ENCODE results near the gene NEK5.
A peak's percentile ranks its signal among the peaks of the same experiment; 100 is the strongest.

Gene NEK5

GRCh38 chr13:52128714-52129700, at the start of gene NEK5 (continued):
- no peak for TF ChIP-seq ZBTB10 (tag by site-specific recombination; IDR thresholded peaks at IDR 0.05)
- TF ChIP-seq ZXDB (tag by site-specific recombination; IDR thresholded peaks at IDR 0.05), result peak; percentile 76
- no peak for TF ChIP-seq ZNF26 (tag by site-specific recombination; IDR thresholded peaks at IDR 0.05)
- TF ChIP-seq ZNF114 (tag by site-specific recombination; IDR thresholded peaks at IDR 0.05), result no peak
- no peak for TF ChIP-seq ZNF785 (tag by site-specific recombination; IDR thresholded peaks at IDR 0.05)
- no peak for TF ChIP-seq ZNF174 (tag by site-specific recombination; IDR thresholded peaks at IDR 0.05)
- TF ChIP-seq ZNF76 (tag by site-specific recombination; IDR thresholded peaks at IDR 0.05; ENCODE audit: borderline replicate concordance, low read depth), result 0 out of 2 replicates have a peak, but pooled peaks have one; percentile 11
- TF ChIP-seq ZFP69B (tag by site-specific recombination; IDR thresholded peaks at IDR 0.05), result no peak
- TF ChIP-seq ZNF341 (tag by site-specific recombination; IDR thresholded peaks at IDR 0.05; ENCODE audit: low read depth), result peak; percentile 89
- peak; percentile 87 for TF ChIP-seq EGR2 (tag by site-specific recombination; IDR thresholded peaks at IDR 0.05; ENCODE audit: low read depth)
- no peak for TF ChIP-seq REPIN1 (tag by site-specific recombination; IDR thresholded peaks at IDR 0.05; ENCODE audit: low read depth)
- TF ChIP-seq ZNF580 (tag by site-specific recombination; IDR thresholded peaks at IDR 0.05), result no peak
- TF ChIP-seq ZNF548 (tag by site-specific recombination; IDR thresholded peaks at IDR 0.05), result no peak
- TF ChIP-seq PBX3 (CRISPR knock-in tag; IDR thresholded peaks at IDR 0.05), result 0 out of 2 replicates have a peak, but pooled peaks have one; percentile 31
- peak; percentile 71 for TF ChIP-seq ZEB2 (tag by site-specific recombination; IDR thresholded peaks at IDR 0.05)
- 0 out of 2 replicates have a peak, but pooled peaks have one; percentile 28 for TF ChIP-seq GLIS1 (tag by site-specific recombination; IDR thresholded peaks at IDR 0.05)
- no peak for TF ChIP-seq ZNF610 (tag by site-specific recombination; IDR thresholded peaks at IDR 0.05; ENCODE audit: borderline replicate concordance)
- TF ChIP-seq ZNF449 (tag by site-specific recombination; IDR thresholded peaks at IDR 0.05), result no peak
- no peak for TF ChIP-seq TCF7L2 (IDR thresholded peaks at IDR 0.05; ENCODE audit: borderline replicate concordance, low read depth, low read length)
- TF ChIP-seq ZNF433 (tag by site-specific recombination; IDR thresholded peaks at IDR 0.05; ENCODE audit: low read depth), result no peak
- TF ChIP-seq ZNF266 (tag by site-specific recombination; IDR thresholded peaks at IDR 0.05; ENCODE audit: low read depth), result no peak
- peak; percentile 57; the same call in 1 of the 2 replicates for TF ChIP-seq ZBTB8A (tag by site-specific recombination; IDR thresholded peaks at IDR 0.05)
- peak; percentile 91 for TF ChIP-seq ZNF600 (tag by site-specific recombination; IDR thresholded peaks at IDR 0.05)
- 0 out of 2 replicates have a peak, but pooled peaks have one; percentile 30 for TF ChIP-seq ZFP37 (tag by site-specific recombination; IDR thresholded peaks at IDR 0.05)
- TF ChIP-seq ZNF558 (tag by site-specific recombination; IDR thresholded peaks at IDR 0.05), result no peak
- peak; percentile 72 for TF ChIP-seq GLIS2 (tag by site-specific recombination; IDR thresholded peaks at IDR 0.05)
- TF ChIP-seq ZNF211 (tag by site-specific recombination; IDR thresholded peaks at IDR 0.05; ENCODE audit: low read depth), result no peak
- peak; percentile 49; the same call in 1 of the 2 replicates for TF ChIP-seq ZNF501 (tag by site-specific recombination; IDR thresholded peaks at IDR 0.05)
- TF ChIP-seq ZNF654 (tag by site-specific recombination; IDR thresholded peaks at IDR 0.05; ENCODE audit: low read depth), result peak; percentile 10
- TF ChIP-seq SP7 (tag by site-specific recombination; IDR thresholded peaks at IDR 0.05), result peak; percentile 50; the same call in 1 of the 2 replicates
- no peak for TF ChIP-seq MZF1 (tag by site-specific recombination; IDR thresholded peaks at IDR 0.05; ENCODE audit: borderline replicate concordance)
- no peak for TF ChIP-seq ZNF664 (tag by site-specific recombination; IDR thresholded peaks at IDR 0.05)
- no peak for TF ChIP-seq ZNF354C (tag by site-specific recombination; IDR thresholded peaks at IDR 0.05; ENCODE audit: borderline replicate concordance, low read depth)
